GM12878 (cell line): ENCODE results near the gene CGREF1. TPM values are rescaled to one million over a fixed set of nuclear protein-coding genes. Genes with fewer than 3 reads are reported as not detected.

Source experiments
- CBX3 ChIP-seq: fragments of 200-600 bp; sonication (generic); IDR thresholded peaks from 2 replicates; pipeline ENCODE4 v1.6.1; 2016; ENCODE audit warnings: low read depth, borderline replicate concordance
- CUX1 ChIP-seq: IDR thresholded peaks from 2 replicates; pipeline ENCODE4 v1.6.1; 2012; ENCODE audit warnings: improper control_type of control experiment, low read depth, low read length; ENCODE audit not compliant: insufficient replicate concordance
- ETV6 ChIP-seq, 2 experiments: fragments of 450-650 bp in 1 of 2; IDR thresholded peaks in 1 of 2; conservative IDR thresholded peaks in 1 of 2; 2 replicates each; pipeline ENCODE4 v1.6.1; 2014; ENCODE audit warnings: antibody characterized with exemption in 1 of 2, borderline replicate concordance in 1 of 2, low read depth in 1 of 2, mild to moderate bottlenecking in 1 of 2, moderate library complexity in 1 of 2
- KAT2A ChIP-seq: conservative IDR thresholded peaks from 2 replicates; pipeline ENCODE4 v1.6.1; 2011; ENCODE audit warnings: low read depth, low read length; ENCODE audit not compliant: control insufficient read depth
- MEF2A ChIP-seq: IDR thresholded peaks from 2 replicates; pipeline ENCODE4 v1.6.1; 2011; ENCODE audit warnings: low read depth, mild to moderate bottlenecking, low read length, moderate library complexity; ENCODE audit not compliant: insufficient read depth
- NFYA ChIP-seq: IDR thresholded peaks from 2 replicates; pipeline ENCODE4 v1.6.1; 2011; ENCODE audit warnings: low read depth, mild to moderate bottlenecking, low read length, improper control_type of control experiment, borderline replicate concordance
- NR2C2 ChIP-seq: IDR thresholded peaks from 2 replicates; pipeline ENCODE4 v1.6.1; 2011; ENCODE audit warnings: borderline replicate concordance, low read depth; ENCODE audit not compliant: control insufficient read depth, insufficient read length
- PAX5 ChIP-seq: IDR thresholded peaks from 2 replicates; pipeline ENCODE4 v1.6.1; 2011; ENCODE audit warnings: low read depth, low read length, borderline replicate concordance
- PBX3 ChIP-seq: IDR thresholded peaks from 2 replicates; pipeline ENCODE4 v1.6.1; 2011; ENCODE audit warnings: mild to moderate bottlenecking, low read depth, low read length, moderate library complexity; ENCODE audit not compliant: insufficient replicate concordance
- POLR2A ChIP-seq: IDR thresholded peaks from 2 replicates; pipeline ENCODE4 v1.6.1; 2011; ENCODE audit warnings: low read depth, mild to moderate bottlenecking, low read length
- RAD51 ChIP-seq: fragments of 450-650 bp; IDR thresholded peaks from 2 replicates; pipeline ENCODE4 v1.6.1; 2016; ENCODE audit warnings: moderate library complexity, mild to moderate bottlenecking, inconsistent platforms
- RBBP5 ChIP-seq: fragments of 200-600 bp; sonication (generic); conservative IDR thresholded peaks from 2 replicates; pipeline ENCODE4 v1.6.1; 2016
- polyA plus RNA-seq, 11 experiments: library from polyadenylated mRNA; depleted of rRNA in 4 of 11; unstranded in 6 of 11; stranded (reverse) in 5 of 11; fragments of >200 nt; fragmentation: Nextera tagmentation in 4 of 11; fragmentation: Illumina TruSeq in 1 of 11; extraction: Ambion mirVana in 4 of 11; extraction: Trizol in 1 of 11; gene quantifications; 1 replicate in 1 of 11; 2 replicates in 10 of 11; pipeline versions ENCODE4 v1.2.1 to v1.2.3, GENCODE V29; 2011 to 2016; ENCODE audit warnings: inconsistent platforms in 2 of 11, missing spikeins in 2 of 11, low read depth in 1 of 11
- total RNA-seq, 4 experiments: library from RNA; depleted of rRNA in 3 of 4; stranded (reverse); fragments of >200 nt in 3 of 4; fragmentation: Illumina TruSeq in 1 of 4; extraction: Trizol in 1 of 4; gene quantifications; 2 replicates each; pipeline versions ENCODE4 v1.2.1 to v1.2.3, GENCODE V29; 2013 to 2021
- TF ChIP-seq, protein P1 (sequence below): fragments of 450-650 bp; formaldehyde crosslinking; IDR thresholded peaks from 2 replicates; pipeline ENCODE4 v1.4.0; 2022; ENCODE audit warnings: mild to moderate bottlenecking, moderate library complexity
- TF ChIP-seq, protein P2 (sequence below): IDR thresholded peaks from 2 replicates; pipeline ENCODE4 v1.6.1; 2012; ENCODE audit warnings: low read length, inconsistent platforms

Gene CGREF1
- total and polyA plus RNA-seq, 10 of the 15 experiments (the other 5 are each of a cell fraction or from before 2014, with no cell fraction given) = 0.06 to 0.21 TPM; not detected in 8

DNA sequence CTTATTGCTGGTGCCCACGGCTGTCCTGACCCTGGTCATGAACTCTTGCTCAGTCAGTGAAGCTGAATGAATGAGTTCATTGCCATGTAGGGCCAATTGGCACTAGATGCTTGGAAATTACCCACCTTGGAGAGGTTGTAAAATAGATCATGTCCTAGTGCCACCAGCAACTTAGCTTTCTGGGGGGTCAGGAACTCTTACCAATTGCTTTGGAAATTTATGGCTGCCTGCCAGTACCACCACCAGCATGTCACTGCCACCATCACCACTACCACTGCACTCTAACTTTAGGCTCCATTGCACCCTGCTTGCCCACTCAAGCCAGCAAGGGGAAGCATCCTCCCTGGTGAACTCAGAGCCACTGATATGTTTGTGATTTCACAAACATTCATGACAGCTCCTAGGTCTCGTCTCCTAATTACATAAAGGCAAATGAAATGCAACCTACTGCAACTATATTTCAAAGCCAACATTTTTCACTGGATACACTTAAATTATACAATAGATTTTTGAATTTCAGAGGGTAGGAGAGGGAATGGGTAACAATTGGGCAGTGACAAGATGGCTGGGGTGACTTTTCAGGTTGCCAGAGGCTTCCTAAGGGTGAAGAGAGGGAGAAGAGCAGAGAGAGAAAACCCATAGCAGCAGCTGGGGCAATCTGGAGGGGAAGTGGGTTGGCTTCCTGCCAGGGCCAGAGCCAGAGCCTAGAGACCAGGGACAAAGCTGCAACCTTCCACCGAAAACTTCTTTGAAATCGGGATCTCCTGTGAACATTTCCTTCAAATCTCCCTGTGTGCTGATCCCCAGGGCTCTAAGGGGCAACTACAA is 44.0 kb downstream of the CGREF1 start (continued):
- TF ChIP-seq KAT2A (no peak), NR2C2 (no peak), MEF2A (no peak), CBX3 (no peak), NFYA (no peak), RAD51 (no peak), ETV6 (conservative IDR thresholded peaks at IDR 0.05 in 1 of 2, IDR thresholded peaks at IDR 0.05 in 1 of 2; ENCODE audit: borderline replicate concordance in 1 of 2, low read depth in 1 of 2) (no peak), POLR2A (no peak), CUX1 (no peak), PBX3 (no peak), PAX5 (no peak), RBBP5 (no peak)
- TF ChIP-seq, protein P1, sequence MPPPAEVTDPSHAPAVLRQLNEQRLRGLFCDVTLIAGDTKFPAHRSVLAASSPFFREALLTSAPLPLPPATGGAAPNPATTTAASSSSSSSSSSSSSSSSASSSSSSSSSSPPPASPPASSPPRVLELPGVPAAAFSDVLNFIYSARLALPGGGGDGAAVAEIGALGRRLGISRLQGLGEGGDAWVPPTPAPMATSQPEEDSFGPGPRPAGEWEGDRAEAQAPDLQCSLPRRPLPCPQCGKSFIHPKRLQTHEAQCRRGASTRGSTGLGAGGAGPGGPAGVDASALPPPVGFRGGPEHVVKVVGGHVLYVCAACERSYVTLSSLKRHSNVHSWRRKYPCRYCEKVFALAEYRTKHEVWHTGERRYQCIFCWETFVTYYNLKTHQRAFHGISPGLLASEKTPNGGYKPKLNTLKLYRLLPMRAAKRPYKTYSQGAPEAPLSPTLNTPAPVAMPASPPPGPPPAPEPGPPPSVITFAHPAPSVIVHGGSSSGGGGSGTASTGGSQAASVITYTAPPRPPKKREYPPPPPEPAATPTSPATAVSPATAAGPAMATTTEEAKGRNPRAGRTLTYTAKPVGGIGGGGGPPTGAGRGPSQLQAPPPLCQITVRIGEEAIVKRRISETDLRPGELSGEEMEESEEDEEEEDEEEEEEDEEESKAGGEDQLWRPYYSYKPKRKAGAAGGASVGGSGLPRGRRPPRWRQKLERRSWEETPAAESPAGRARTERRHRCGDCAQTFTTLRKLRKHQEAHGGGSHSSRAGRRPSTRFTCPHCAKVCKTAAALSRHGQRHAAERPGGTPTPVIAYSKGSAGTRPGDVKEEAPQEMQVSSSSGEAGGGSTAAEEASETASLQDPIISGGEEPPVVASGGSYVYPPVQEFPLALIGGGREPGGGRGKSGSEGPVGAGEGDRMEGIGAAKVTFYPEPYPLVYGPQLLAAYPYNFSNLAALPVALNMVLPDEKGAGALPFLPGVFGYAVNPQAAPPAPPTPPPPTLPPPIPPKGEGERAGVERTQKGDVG (CRISPR knock-in tag) = no peak
- TF ChIP-seq, protein P2, sequence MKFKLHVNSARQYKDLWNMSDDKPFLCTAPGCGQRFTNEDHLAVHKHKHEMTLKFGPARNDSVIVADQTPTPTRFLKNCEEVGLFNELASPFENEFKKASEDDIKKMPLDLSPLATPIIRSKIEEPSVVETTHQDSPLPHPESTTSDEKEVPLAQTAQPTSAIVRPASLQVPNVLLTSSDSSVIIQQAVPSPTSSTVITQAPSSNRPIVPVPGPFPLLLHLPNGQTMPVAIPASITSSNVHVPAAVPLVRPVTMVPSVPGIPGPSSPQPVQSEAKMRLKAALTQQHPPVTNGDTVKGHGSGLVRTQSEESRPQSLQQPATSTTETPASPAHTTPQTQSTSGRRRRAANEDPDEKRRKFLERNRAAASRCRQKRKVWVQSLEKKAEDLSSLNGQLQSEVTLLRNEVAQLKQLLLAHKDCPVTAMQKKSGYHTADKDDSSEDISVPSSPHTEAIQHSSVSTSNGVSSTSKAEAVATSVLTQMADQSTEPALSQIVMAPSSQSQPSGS = no peak
